K562 treated with DMSO at 1 percent for 4 hours (cell line): ENCODE results near the gene SYN1. TPM values are rescaled to one million over a fixed set of nuclear protein-coding genes. Genes with fewer than 3 reads are reported as not detected.

Experiments used
- total RNA-seq: library from RNA; unstranded; fragments of 300-600 nt; gene quantifications from 2 replicates; pipeline ENCODE4 v1.2.3, GENCODE V29; 2022; ENCODE audit not compliant: insufficient read depth

The SYN1 gene
- total RNA-seq, result 0.61 TPM in 1 of 2 replicates, not detected in the other

DNA sequence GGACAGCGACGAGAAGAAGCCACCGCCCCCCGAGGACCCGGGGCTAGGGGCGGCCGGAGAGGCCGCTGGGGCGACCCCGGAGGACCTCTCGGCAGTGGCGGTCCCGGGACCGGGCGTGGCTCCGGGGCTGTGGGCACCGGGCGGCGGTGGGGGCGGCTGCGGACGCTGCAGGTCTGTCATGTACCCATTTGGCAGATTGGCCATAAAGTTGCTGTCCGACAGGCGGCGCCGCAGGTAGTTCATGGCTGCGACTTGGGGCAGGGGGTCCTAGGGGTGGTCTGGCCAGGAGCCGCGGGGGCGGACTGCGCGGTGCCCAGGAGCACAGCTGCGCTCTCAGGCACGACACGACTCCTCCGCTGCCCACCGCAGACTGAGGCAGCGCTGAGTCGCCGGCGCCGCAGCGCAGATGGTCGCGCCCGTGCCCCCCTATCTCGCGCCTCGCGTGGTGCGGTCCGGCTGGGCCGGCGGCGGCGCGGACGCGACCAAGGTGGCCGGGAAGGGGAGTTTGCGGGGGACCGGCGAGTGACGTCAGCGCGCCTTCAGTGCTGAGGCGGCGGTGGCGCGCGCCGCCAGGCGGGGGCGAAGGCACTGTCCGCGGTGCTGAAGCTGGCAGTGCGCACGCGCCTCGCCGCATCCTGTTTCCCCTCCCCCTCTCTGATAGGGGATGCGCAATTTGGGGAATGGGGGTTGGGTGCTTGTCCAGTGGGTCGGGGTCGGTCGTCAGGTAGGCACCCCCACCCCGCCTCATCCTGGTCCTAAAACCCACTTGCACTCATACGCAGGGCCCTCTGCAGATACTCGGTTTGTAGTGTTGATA lies at the start of gene SYN1:
SYN1 (minus strand) TSS at position 372 of the 817 bp plus-strand sequence; CDS start at position 243, 129 bp downstream.

GRCh38 chrX:47658684-47659420 lies 39.2 kb upstream of the SYN1 start, which contains the start of gene UXT:
UXT (minus strand) TSS chrX:47659180; CDS start chrX:47658927, 253 bp downstream.

DNA sequence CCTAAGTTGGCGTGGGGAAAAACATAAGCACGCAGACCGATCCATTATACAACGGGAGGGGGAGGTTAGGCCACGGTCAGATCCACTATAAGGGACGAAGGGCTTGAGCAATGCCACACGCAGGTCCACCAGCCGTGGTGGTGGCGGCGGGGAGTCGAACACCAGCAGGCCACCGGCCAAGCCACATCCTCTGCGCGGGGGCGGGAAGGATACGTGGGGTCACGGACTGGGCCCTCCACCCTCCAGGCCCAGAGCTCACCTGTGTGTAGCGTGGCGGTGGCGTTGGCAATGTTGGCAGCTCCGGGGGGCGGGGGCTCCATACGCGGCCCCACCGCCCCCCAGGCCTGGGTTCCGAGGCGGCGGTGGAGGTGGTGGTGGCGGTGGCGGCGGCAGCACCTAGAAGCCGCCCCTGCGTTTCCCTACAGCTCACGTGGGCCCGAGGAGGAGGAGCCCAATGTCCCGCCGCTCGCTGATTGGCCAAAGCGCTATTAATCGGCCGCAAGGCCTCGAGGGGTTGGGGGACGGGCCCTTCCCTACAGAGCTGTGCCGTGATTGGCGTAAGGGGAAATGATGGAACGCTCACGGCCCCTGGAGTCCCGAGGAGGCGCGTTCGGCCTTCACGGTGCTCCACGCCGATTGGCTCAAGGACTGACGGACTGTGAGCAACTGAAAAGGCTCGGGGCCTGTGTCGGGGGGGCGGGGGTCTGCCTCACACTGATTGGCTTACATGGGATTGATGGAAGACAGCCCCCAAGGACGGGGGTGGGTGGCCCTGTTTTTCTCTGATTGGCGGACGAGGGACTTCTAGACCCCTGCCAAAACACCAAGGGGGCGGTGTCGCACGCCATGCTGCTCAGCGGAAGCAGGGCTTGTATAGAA lies 30.7 kb upstream of the SYN1 start, which contains the start of gene ELK1:
ELK1 (minus strand) TSS at position 400 of the 879 bp plus-strand sequence. CDS start 9,122 bp downstream, outside the sequence.

DNA sequence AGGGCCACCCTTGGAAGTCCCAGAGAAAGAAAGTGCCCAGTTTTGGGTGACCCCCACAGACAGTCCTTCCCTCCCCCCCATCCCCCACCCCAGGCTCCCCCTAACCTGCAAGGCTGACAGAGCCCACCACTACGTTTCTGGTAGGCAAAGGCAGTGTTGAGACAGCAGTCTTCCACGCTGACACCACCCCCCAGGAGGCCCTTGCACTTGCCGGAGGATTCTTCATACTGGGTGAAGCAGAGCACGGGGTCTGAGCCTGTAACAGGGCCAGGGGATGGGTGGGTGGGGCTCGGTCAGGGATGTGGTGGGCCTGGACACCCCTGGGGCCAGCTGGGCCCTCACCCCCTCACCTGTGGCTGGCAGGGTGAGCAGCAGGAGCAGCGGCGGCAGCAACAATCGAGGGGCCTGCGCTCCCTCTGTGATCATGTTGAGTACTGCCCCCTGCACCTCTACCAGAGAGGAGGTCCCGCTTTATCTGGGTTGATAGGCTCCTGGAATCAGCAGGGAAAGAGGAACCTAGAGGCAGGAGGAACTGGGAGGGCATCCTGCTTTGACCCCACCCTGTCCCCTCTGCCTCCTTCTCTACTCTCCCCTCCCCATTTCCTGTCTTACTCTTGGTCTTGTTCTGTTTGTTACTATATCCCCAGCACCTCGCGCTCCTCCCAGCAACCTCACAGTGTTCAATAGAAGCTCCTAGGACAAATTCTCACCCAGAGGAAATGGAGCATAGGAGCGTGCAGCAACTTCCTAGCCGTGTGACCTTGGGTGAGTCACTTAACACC lies 10.0 kb upstream of the SYN1 start, which contains the start of gene CFP:
CFP (minus strand) TSS at position 512 of the 782 bp plus-strand sequence; CDS start at position 426, 86 bp downstream.

GRCh38 chrX:47581731-47582647 lies 37.7 kb downstream of the SYN1 start, which contains the start of gene TIMP1:
TIMP1 (plus strand) TSS chrX:47582436; CDS start chrX:47583416, 980 bp downstream.

GRCh38 chrX:47560934-47561658 lies 58.6 kb downstream of the SYN1 start, which contains the start of gene ARAF:
ARAF (plus strand) TSS chrX:47561205; CDS start chrX:47562968, 1,763 bp downstream.

Other genes with a start within 250 kb of the SYN1 start
- not detected in 2 replicates for gene ZNF157, start 249.3 kb downstream of the SYN1 start, total RNA-seq
- 3.1 and 4.0 TPM in 2 replicates for gene ZNF41, start 136.6 kb downstream of the SYN1 start, total RNA-seq
- gene ARAF, start 58.7 kb downstream of the SYN1 start, total RNA-seq, result 39.7 and 46.1 TPM in 2 replicates
- 298 and 325 TPM in 2 replicates for gene TIMP1, start 37.4 kb downstream of the SYN1 start, total RNA-seq
- gene CFP, start 10.1 kb upstream of the SYN1 start, total RNA-seq, result 6.7 and 8.9 TPM in 2 replicates
- 46.0 and 46.8 TPM in 2 replicates for gene ELK1, start 30.7 kb upstream of the SYN1 start, total RNA-seq
- 371 and 404 TPM in 2 replicates for gene UXT, start 39.3 kb upstream of the SYN1 start, total RNA-seq
- 3.7 and 7.3 TPM in 2 replicates for gene ZNF81, start 217.0 kb upstream of the SYN1 start, total RNA-seq